ENCODE results near the gene EEPD1.

DNA sequence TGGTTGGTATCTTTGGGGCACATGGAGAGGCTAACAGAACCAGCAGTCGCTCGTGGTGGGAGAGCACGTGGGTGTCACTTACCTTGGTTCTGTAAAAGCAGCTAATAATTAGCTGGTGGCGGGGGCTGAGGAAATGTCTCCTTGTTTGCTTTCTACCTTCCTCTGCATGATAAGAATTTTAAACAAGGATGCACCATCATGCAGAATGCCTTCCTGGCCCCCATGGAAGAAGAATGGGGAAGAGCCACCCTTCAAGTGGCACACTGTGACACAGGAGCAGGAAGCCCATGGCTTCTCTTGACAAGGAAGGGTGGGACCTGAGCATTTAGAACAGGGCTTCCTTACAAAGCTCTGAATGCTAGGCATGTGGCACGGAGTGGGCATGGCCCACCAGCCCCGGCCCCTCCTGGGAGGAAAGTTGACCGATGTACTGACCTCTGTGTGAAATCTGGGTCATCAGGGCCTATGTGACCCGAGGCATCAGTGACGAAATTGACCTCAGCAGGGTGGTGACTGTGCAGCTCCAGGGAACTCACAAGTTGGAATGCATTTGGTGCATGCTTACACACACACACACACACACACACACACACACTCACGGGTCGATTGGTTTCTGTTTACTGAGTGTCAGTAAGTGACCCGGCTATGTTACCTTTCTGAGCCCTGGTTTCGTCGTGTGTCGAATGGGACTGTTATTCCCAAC is 119.7 kb downstream of the EEPD1 start:
- TF ChIP-seq CTCF (IDR thresholded peaks at IDR 0.05) (no peak), POLR2A (IDR thresholded peaks at IDR 0.05) (no peak)
